Measurements from ENCODE around the gene ATXN10. TPM values are rescaled to one million over a fixed set of nuclear protein-coding genes. Genes with fewer than 3 reads are reported as not detected.

Gene ATXN10
- total RNA-seq, 5 donors from 2014 or later (not counting 1 experiment from before 2014, with no cell fraction given): 58.9 to 85.0 (median 69.6) TPM

GRCh38 chr22:45726081-45726480 lies 54.4 kb downstream of the ATXN10 start:
- peaks cover 39% of the 10 kb centered on the region for H3K36me3 Mint-ChIP-seq

DNA sequence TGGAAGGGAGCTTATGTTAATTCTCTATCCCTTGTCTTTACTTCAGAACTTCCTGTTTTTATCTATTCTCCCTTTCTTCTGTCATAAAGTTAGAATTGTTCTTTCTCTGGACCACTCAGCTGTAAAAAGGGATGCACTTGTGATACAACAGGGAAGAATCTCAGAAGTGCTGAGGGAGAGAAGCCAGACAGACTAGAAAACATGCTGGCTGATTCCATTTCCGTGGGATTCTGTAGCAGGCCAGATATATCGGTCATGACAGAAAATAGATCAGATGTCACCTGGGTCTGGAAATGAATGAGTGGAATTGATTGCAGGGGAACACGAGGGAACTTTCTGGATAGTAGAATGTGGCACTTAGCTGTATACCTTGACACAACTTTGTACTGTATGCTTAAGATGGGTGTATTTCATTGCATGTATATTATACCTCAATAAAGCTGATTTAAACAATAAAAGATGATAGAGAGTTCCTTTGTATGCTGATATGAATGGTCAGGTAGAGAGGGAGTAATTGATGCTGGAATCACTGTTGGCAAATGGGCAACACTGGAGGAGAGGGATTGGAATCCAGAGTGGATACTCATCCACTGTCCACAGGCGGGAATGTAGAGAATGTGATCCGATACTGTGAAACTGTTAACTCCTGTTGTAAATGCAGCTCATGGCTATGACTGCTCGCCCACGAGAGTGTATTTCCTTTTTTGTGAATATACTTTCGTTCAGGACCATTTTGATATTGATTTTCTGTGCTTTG lies 59.6 kb downstream of the ATXN10 start:
- ATAC-seq (replicated peaks in 1 of 4) (no peak), DNase-seq (no peak)
- Mint-ChIP-seq H3K4me3 (no peak overlapping the region), H3K4me1 (peaks cover 14 to 22% (median 20%) of the 10 kb centered on the region in 3 donors), H3K9me3 (no peaks in the 10 kb centered on the region), H3K27me3 (no peaks in the 10 kb centered on the region), H3K27ac (no peak overlapping the region), H3K36me3 (peaks cover 24% of the 10 kb centered on the region)
- Histone ChIP-seq H3K36me3 (ENCODE audit: control insufficient read depth in 2 of 2, extremely low read depth in 1 of 2, insufficient read depth in 1 of 2, low read length in 1 of 2) (peaks cover 3 to 40% of the 10 kb centered on the region in 2 donors), H3K27ac (ENCODE audit: low read length) (no peak overlapping the region), H3K27me3 (replicated peaks in 1 of 2; ENCODE audit: control insufficient read depth in 2 of 2, extremely low read depth in 1 of 2, insufficient read depth in 2 of 2, low read length in 1 of 2) (no peaks in the 10 kb centered on the region), H3K4me1 (ENCODE audit: control insufficient read depth in 1 of 2, extremely low read depth in 1 of 2, insufficient read depth in 2 of 2, low read length in 2 of 2) (no peaks in the 10 kb centered on the region), H3K9me3 (no peaks in the 10 kb centered on the region), H3K4me3 (ENCODE audit: control insufficient read depth in 1 of 2, extremely low read depth in 1 of 2, low read length in 1 of 2) (no peak overlapping the region)
- WGBS (ENCODE audit: insufficient coverage): 100% methylated on average over 3 of the region's 8 CpGs
- ChIA-PET POLR2A (no interaction called here), CTCF (no interaction called here)

More at GRCh38 chr22:45726081-45726480, 54.4 kb downstream of the ATXN10 start:
- Histone ChIP-seq H3K36me3 (ENCODE audit: control insufficient read depth in 2 of 2, extremely low read depth in 1 of 2, insufficient read depth in 1 of 2, low read length in 1 of 2) (peaks cover 3 to 20% of the 10 kb centered on the region in 2 donors), H3K9me3 (no peaks in the 10 kb centered on the region), H3K4me3 (ENCODE audit: control insufficient read depth in 1 of 2, extremely low read depth in 1 of 2, low read length in 1 of 2) (no peak overlapping the region), H3K27me3 (replicated peaks in 1 of 2; ENCODE audit: control insufficient read depth in 2 of 2, extremely low read depth in 1 of 2, insufficient read depth in 2 of 2, low read length in 1 of 2) (no peaks in the 10 kb centered on the region), H3K27ac (ENCODE audit: low read length) (no peak overlapping the region), H3K4me1 (ENCODE audit: control insufficient read depth in 1 of 2, extremely low read depth in 1 of 2, insufficient read depth in 2 of 2, low read length in 2 of 2) (peaks cover 0 to 4% of the 10 kb centered on the region in 2 experiments)
- ChIA-PET CTCF (no interaction called here), POLR2A (no interaction called here)
- no peak overlapping the region for H3K4me3 Mint-ChIP-seq
- no peaks in the 10 kb centered on the region for H3K27me3 Mint-ChIP-seq
- peaks cover 50 to 57% (median 54%) of the 10 kb centered on the region in 3 donors for H3K4me1 Mint-ChIP-seq
- 100% methylated on average over 1 of the region's 2 CpGs for WGBS (ENCODE audit: insufficient coverage)
- no peak for DNase-seq
- ATAC-seq (replicated peaks in 1 of 4): no peak
- no peak overlapping the region for H3K27ac Mint-ChIP-seq
- H3K9me3 Mint-ChIP-seq: no peaks in the 10 kb centered on the region

- Mint-ChIP-seq H3K4me3 (no peak overlapping the region), H3K36me3 (peaks cover 27% of the 10 kb centered on the region), H3K27me3 (no peaks in the 10 kb centered on the region), H3K27ac (no peak overlapping the region), H3K4me1 (peaks cover 6 to 15% (median 13%) of the 10 kb centered on the region in 3 donors), H3K9me3 (no peaks in the 10 kb centered on the region)
- Histone ChIP-seq H3K36me3 (ENCODE audit: control insufficient read depth in 2 of 2, extremely low read depth in 1 of 2, insufficient read depth in 1 of 2, low read length in 1 of 2) (peaks cover 3 to 46% of the 10 kb centered on the region in 2 donors), H3K9me3 (no peaks in the 10 kb centered on the region), H3K4me1 (ENCODE audit: control insufficient read depth in 1 of 2, extremely low read depth in 1 of 2, insufficient read depth in 2 of 2, low read length in 2 of 2) (no peaks in the 10 kb centered on the region), H3K27me3 (replicated peaks in 1 of 2; ENCODE audit: control insufficient read depth in 2 of 2, extremely low read depth in 1 of 2, insufficient read depth in 2 of 2, low read length in 1 of 2) (no peaks in the 10 kb centered on the region), H3K4me3 (ENCODE audit: control insufficient read depth in 1 of 2, extremely low read depth in 1 of 2, low read length in 1 of 2) (no peak overlapping the region), H3K27ac (ENCODE audit: low read length) (no peak overlapping the region)
- DNase-seq: no peak
- ChIA-PET POLR2A (no interaction called here), CTCF (no interaction called here)
- 100% methylated on average over 1 of the region's 7 CpGs for WGBS (ENCODE audit: insufficient coverage)
- no peak for ATAC-seq (replicated peaks in 1 of 4)
These were observed 60.3 kb downstream of the ATXN10 start for GRCh38 chr22:45731798-45732495.

GRCh38 chr22:45735273-45735672 lies 63.6 kb downstream of the ATXN10 start:
- Histone ChIP-seq H3K27me3 (replicated peaks in 1 of 2; ENCODE audit: control insufficient read depth in 2 of 2, extremely low read depth in 1 of 2, insufficient read depth in 2 of 2, low read length in 1 of 2) (no peaks in the 10 kb centered on the region), H3K4me3 (ENCODE audit: control insufficient read depth in 1 of 2, extremely low read depth in 1 of 2, low read length in 1 of 2) (no peak overlapping the region), H3K4me1 (ENCODE audit: control insufficient read depth in 1 of 2, extremely low read depth in 1 of 2, insufficient read depth in 2 of 2, low read length in 2 of 2) (no peaks in the 10 kb centered on the region), H3K27ac (ENCODE audit: low read length) (no peak overlapping the region), H3K36me3 (ENCODE audit: control insufficient read depth in 2 of 2, extremely low read depth in 1 of 2, insufficient read depth in 1 of 2, low read length in 1 of 2) (peaks cover 0 to 59% of the 10 kb centered on the region in 2 donors), H3K9me3 (no peaks in the 10 kb centered on the region)
- POLR2A ChIA-PET: no interaction called here
- Mint-ChIP-seq H3K27me3 (no peaks in the 10 kb centered on the region), H3K4me1 (peaks cover 0 to 7% (median 4%) of the 10 kb centered on the region in 3 donors), H3K9me3 (no peaks in the 10 kb centered on the region), H3K27ac (no peak overlapping the region), H3K36me3 (peaks cover 45% of the 10 kb centered on the region), H3K4me3 (no peak overlapping the region)
- CTCF ChIA-PET: interaction anchor here in 1 of 2 donors (0.6 kb wide), 1 partner anchor 72 kb away, joined by 4 read pairs; no protein-coding TSS in a partner anchor
- no CpG with 5 or more reads among the region's 3 CpGs for WGBS (ENCODE audit: insufficient coverage)
- DNase-seq: no peak
- no peak for ATAC-seq (replicated peaks in 1 of 4)

DNA sequence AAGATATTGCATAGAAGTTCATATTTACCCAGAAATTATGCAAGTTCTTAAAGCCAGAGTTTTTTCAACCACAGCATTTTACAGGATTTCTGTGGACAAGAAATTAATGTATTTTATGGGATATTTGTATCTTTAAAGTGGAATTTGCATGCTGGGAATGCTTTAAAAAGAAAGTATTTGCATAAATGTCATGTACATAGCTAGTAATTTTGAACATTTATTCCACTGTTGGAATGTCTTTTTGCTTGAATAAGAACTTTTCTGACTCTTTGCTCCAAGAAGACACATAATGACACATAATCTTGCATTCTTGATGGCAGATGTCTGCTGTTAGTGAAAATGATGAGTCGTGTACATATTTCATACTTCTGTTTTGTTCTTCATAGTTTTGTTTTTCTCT lies 66.6 kb downstream of the ATXN10 start:
- Histone ChIP-seq H3K4me3 (ENCODE audit: control insufficient read depth in 1 of 2, extremely low read depth in 1 of 2, low read length in 1 of 2) (no peak overlapping the region), H3K4me1 (ENCODE audit: control insufficient read depth in 1 of 2, extremely low read depth in 1 of 2, insufficient read depth in 2 of 2, low read length in 2 of 2) (no peaks in the 10 kb centered on the region), H3K9me3 (no peaks in the 10 kb centered on the region), H3K27me3 (replicated peaks in 1 of 2; ENCODE audit: control insufficient read depth in 2 of 2, extremely low read depth in 1 of 2, insufficient read depth in 2 of 2, low read length in 1 of 2) (no peaks in the 10 kb centered on the region), H3K36me3 (ENCODE audit: control insufficient read depth in 2 of 2, extremely low read depth in 1 of 2, insufficient read depth in 1 of 2, low read length in 1 of 2) (peaks cover 9 to 65% of the 10 kb centered on the region in 2 donors), H3K27ac (ENCODE audit: low read length) (no peak overlapping the region)
- no peak for DNase-seq
- CTCF ChIA-PET: no interaction called here
- Mint-ChIP-seq H3K9me3 (no peaks in the 10 kb centered on the region), H3K4me3 (no peak overlapping the region), H3K4me1 (peaks cover 0 to 3% (median 0%) of the 10 kb centered on the region in 3 donors), H3K27ac (no peak overlapping the region), H3K36me3 (peaks cover 57% of the 10 kb centered on the region), H3K27me3 (no peaks in the 10 kb centered on the region)
- WGBS (ENCODE audit: insufficient coverage): no CpG with 5 or more reads among the region's 1 CpG
- POLR2A ChIA-PET: no interaction called here
- no peak for ATAC-seq (replicated peaks in 1 of 4)

DNA sequence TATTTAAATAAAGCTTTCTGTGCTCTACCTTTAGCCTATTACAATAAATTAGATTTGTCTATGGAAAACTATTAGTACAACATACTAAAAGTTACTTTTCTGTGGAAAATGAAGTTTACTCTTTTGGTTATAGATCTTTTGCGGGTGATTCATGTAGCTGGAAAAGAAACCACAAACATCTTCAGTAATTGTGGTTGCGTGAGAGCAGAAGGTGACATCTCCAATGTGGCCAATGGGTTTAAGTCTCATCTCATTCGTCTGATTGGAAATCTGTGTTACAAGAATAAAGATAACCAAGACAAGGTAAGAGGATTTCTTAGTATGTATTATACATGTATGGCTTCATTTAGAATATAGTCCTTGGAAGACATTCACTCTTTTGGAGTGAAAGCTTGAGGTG lies 68.6 kb downstream of the ATXN10 start:
- H3K4me3 ChIP-seq (ENCODE audit: control insufficient read depth in 1 of 2, extremely low read depth in 1 of 2, low read length in 1 of 2): no peak overlapping the region
- no peaks in the 10 kb centered on the region for H3K27me3 Mint-ChIP-seq
- peaks cover 75% of the 10 kb centered on the region for H3K36me3 Mint-ChIP-seq
- H3K27ac Mint-ChIP-seq: no peak overlapping the region
- no peak overlapping the region for H3K27ac ChIP-seq (ENCODE audit: low read length)
- peaks cover 0 to 3% (median 2%) of the 10 kb centered on the region in 3 donors for H3K4me1 Mint-ChIP-seq
- peaks cover 17 to 77% of the 10 kb centered on the region in 2 donors for H3K36me3 ChIP-seq (ENCODE audit: control insufficient read depth in 2 of 2, extremely low read depth in 1 of 2, insufficient read depth in 1 of 2, low read length in 1 of 2)
- ChIA-PET CTCF (no interaction called here), POLR2A (no interaction called here)
- DNase-seq (no peak), ATAC-seq (replicated peaks in 1 of 4) (no peak)
- H3K4me3 Mint-ChIP-seq: no peak overlapping the region
- H3K9me3 Mint-ChIP-seq: no peaks in the 10 kb centered on the region
- no peaks in the 10 kb centered on the region for H3K9me3 ChIP-seq
- H3K27me3 ChIP-seq (replicated peaks in 1 of 2; ENCODE audit: control insufficient read depth in 2 of 2, extremely low read depth in 1 of 2, insufficient read depth in 2 of 2, low read length in 1 of 2): no peaks in the 10 kb centered on the region
- H3K4me1 ChIP-seq (ENCODE audit: control insufficient read depth in 1 of 2, extremely low read depth in 1 of 2, insufficient read depth in 2 of 2, low read length in 2 of 2): no peaks in the 10 kb centered on the region
- WGBS (ENCODE audit: insufficient coverage): no CpG with 5 or more reads among the region's 3 CpGs
